Frontal cortex (tissue), 4 donors: Measurements from ENCODE around the gene PTK7. TPM values are rescaled to one million over a fixed set of nuclear protein-coding genes. Genes with fewer than 3 reads are reported as not detected.
"Not testable (repeated sequence)": the region's sequence is repeated elsewhere in the genome, so short reads cannot be mapped to it uniquely, and the experiment has no call there.

ENCODE experiments used
- DNase-seq, 2 donors: peaks; one replicate each; pipeline ENCODE4 v3.0.0; 2012; ENCODE audit warnings: low spot score in 2 of 2
- FAIRE-seq: peaks from 2 replicates; lab custom pipeline; 2012; peaks lifted over from hg19 to GRCh38; lab: Jason Lieb, UNC
- total RNA-seq: library from RNA; depleted of rRNA; stranded (reverse); fragments of >200 nt; gene quantifications from one replicate; pipeline ENCODE4 v1.2.3, GENCODE V29; 2014
- donor health status: control.
- donor health status: control.
- donor health status: control.

Gene PTK7
- total RNA-seq, result 16.7 TPM

DNA sequence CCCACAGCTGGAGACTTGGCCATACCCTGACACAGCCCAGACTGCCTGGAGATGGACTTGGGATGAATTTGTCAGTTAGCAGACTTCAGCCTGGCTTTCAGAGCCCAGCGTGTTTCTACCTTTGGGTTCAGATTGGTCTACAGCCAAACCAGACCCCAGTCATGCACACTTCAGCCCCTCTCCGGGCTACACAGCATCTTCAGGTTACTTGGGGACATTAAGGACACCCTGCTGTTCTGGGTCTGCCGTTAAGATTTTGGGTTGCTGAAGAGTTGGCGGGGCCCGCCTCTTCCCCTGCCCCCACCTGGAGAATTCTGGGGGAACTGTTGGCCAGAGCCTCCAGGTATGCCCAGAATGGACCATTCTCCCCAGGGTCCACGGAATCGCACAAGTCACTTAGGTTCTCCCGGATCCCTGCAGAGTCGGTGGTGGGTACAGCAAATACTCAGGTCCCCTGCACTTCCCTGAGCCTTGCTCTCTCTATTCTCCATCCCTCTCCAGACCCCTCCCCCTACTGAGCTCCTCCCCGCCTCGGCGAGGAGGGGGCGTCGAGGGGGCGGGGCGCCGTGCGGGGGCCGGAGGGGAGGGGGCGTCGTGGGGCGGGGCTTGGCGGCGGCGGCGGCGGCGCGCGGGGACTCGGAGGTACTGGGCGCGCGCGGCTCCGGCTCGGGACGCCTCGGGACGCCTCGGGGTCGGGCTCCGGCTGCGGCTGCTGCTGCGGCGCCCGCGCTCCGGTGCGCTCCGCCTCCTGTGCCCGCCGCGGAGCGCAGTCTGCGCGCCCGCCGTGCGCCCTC is at the start of gene PTK7:
PTK7 (plus strand) TSS at position 645 of the 794 bp plus-strand sequence. CDS start 175 bp downstream, outside the sequence.
- DNase-seq (peak; percentile 48 to 60), FAIRE-seq (no peak)

DNA sequence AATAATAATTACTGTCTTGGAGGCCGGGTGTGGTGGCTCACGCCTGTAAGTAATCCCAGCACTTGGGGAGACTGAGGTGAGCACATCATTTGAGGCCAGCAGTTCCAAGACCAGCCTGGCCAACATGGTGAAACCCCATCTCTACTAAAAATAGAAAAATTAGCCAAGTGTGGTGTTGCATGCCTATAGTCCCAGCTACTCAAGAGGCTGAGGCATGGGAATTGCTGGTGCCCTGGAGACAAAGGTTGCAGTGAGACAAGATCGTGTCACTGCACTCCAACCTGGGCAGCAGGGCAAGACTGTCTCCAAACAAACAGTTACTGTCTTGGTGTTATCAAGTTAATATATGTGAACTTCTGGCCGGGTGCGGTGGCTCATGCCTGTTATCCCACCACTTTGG is 49.7 kb upstream of the PTK7 start:
- no peak for FAIRE-seq

DNA sequence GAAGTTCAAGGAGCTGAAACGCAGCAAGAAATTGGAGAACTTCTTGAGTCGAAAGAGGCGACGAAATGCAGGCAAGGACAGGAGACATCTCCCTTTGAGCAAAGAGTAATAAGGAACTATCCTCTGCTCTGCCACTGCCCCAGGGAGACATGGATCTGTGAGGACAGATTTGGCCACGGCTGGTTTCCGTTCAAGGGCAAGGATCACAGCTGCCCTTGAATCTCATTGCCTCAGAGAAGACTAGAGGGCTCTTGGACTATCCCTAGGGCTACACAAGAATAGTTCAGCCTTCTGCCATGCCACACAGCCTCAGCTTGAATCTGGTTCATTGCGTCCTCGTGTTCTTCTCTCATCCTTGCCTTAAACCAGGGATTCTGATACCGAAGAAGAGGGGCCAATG is 47.0 kb upstream of the PTK7 start:
- FAIRE-seq (no peak), DNase-seq (no peak)

More for the DNA sequence above, 49.7 kb upstream of the PTK7 start:
- no peak for DNase-seq

DNA sequence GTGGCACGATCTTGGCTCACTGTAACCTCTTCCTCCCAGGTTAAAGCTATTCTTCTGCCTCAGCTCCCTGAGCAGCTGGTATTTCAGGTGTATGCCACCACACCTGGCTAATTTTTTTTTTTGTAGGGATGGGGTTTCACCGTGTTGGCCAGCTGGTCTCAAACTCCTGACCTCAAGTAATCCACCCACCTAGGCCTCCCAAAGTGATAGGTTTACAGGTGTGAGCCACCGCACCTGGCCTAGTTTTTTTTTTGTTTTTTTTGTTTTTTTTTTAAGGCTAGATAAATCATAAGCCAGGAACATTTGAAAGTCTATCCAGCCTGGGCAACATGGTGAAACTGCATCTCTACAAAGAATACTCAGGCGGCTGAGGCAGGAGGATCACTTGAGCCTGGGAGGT is 43.8 kb upstream of the PTK7 start:
- DNase-seq (no peak), FAIRE-seq (no peak)

DNA sequence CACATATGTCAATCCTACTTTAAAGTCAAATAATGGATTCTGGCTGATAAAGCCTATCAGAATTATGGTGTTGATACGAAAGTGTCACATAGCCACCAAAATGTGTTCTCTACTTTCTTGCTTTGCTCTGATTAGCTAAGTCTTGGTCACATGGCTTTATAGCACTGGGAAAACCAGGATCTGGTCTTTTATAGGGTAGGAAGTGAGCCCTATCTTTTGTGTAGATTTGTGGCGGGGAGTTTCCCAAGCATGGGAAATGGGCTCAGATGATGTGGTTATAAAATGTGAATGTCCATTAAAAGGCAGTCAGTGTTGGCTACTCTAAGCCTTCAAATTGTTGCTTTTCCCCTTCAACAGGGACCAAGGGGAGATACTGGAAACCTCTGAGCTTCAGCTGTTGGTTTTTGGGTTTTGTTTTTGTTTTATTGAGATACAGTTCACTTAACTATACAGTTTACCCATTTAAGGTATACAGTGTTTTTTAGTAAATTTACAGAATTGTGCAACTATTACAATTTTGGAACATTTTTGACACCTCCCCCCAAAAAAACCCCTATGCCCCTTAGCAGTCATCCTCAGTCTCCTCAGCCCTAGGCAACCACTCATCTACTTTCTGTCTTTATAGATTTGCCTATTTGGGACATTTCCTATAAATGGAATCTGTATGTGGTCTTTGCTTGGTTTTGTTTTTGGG is 42.5 kb upstream of the PTK7 start:
- FAIRE-seq, result no peak
- no peak for DNase-seq

DNA sequence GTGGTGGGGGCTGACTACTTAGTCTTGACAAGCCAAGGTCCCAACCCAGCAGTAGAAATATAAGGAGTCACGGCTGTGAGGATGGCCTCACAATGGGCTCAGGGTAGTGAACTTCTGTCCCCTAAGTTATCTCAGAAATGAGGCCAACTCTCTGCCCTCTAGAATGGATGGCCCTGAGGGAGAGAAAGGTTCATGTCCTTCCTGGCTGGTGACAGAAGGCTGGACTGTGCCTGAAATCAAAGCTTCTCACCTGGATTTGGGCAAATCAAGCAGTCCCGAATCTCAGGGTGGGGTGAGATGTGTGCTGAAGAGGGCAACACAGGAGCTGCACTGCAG is 42.0 kb upstream of the PTK7 start:
- DNase-seq, result no peak

DNA sequence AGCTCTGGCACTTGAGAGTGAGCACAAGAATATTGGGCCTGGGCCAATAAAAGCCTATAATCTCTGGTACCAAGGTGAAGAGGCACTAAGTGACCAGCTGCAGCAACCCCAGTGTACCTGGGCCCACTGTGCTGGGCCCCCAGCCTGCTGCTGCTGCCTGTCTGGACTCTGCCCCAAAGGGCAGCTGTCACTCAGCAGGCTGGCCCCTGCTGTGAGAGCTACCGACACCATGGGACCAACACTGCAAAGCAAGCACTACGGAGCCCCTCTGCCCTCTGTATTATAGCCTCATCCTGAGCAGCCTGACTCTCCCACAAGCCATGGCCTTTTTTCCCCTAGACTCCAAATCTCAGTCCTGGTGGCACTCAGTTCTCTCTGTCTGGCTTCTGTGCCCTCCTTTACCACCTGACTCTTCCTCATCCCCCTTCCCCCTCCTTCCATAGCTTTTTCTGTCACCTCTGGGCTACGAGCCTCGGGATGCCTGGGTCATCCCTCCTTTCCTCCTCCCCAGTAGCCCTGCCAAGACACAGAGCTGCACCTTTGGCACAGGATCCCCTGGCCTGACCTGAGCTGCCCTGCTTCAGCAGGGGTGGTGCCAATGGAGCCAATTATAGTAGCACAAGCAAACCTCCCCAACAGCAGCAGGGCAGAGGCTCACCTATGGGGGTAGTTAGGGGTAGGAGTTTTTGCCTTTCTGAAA is 40.5 kb upstream of the PTK7 start:
- DNase-seq (no peak), FAIRE-seq (no peak)

More for the DNA sequence above, 42.0 kb upstream of the PTK7 start:
- no peak for FAIRE-seq

DNA sequence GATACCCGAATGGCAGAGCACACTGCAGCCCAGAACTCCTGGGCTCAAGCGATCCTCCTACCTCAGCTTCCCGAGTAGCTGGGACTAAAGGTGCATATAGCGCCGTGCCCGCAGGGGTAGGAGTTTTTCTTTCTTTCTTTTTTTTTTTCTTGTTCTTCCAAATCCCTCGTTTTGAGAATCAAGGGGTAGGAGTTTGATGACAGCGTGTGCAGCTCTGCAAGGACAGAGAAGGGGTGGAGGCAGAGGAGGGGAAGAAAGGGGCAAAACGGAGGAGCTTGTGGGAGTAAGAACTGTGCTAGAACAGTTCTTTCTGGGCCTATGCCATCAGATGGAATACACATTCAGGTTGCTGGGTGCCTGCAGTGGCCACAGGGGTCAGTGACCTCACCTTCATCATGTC is 39.4 kb upstream of the PTK7 start:
- DNase-seq, result no peak
- no peak for FAIRE-seq

DNA sequence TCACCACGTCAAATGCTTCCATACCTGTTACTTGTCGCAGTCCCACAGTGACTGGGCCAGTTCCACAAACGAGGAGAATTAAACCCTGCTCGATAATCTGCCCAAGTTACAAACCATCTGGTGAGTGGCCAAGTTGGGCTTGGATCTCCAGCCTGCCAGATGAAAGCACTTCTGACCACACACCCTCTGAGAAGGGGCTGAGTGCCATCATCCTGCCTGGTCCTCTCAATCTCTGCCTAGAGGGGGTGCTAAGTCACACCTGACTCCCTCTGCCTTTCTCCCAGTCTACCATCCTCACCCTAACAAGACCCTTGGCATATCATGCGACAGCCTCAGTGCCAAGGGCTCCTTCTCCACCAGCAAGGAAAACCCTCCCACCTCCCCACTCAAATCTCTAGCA is 38.9 kb upstream of the PTK7 start:
- DNase-seq (no peak), FAIRE-seq (no peak)

DNA sequence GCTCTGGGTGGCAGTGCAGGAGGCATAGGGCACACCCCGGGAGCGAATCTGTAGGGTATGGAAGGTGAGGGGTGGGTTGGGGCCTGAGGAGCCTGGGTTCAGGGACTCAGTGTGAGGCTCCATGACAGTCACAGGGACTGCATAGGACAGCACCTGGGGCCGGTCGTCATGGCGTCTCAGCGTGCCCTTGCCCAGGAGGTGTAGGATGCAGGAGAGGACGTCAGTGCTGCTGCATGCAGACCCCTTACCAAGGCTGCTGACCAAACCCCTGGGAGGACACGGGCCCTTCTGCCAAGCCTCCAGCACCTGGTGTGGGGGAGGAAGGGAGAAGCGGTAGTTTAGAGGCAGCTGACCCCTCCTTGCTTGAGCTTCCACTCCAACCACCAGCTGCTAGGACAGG is 38.4 kb upstream of the PTK7 start:
- DNase-seq (no peak), FAIRE-seq (no peak)

DNA sequence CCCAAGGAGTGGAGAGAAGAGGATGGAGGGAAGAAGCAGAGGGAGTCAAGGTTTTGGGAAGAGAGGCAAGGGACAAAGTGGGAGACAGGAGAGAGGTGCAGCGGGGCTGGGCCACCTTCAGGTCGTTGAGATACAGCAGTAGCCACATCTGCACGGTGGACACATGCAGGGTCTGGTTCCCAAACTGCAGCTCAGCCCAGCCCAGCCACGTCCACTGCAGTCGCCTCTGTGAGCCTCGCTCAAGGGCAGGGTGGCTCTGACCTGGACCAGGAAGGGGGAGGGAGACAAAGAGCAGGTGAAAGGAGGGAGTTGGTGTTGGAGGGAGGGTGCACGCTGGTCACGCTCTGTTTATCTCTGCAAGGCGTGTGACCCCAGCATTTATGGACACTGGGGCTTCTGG is 37.4 kb upstream of the PTK7 start:
- DNase-seq (no peak), FAIRE-seq (no peak)

DNA sequence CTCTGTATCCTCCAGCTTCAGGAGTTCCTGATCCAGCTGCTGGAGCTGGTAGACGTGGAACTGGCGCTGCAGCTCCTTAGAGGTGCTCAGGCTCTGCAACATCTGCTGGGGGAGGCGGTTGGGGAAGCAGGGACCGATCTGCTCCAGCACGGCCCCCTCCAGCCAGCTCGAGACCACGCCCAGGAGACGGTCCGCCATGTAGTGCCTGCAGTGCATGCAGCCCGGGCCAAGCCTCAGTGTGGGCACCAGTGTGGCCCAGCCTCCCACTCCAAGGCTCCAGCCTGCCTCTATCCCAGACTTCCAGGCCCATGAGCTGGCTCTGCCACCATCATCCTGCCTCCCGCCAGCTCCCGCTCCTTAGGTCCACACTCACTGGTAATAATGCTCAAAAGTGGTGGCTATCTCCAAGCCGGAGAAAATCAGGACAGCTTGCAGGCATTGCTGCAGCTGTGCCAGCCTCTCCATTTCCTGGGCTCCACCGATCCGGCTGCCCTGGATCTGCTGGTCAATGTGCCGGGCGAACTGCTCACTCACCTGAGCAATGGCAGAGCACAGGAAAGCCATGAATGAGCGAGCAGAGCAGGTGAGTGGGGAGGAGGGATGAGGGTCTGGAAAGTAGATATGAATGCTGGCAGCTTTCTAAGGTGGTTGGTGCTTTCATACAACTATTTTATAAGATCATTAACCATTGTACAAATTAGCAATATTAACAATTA is 35.4 kb upstream of the PTK7 start:
- DNase-seq (no peak), FAIRE-seq (no peak)

DNA sequence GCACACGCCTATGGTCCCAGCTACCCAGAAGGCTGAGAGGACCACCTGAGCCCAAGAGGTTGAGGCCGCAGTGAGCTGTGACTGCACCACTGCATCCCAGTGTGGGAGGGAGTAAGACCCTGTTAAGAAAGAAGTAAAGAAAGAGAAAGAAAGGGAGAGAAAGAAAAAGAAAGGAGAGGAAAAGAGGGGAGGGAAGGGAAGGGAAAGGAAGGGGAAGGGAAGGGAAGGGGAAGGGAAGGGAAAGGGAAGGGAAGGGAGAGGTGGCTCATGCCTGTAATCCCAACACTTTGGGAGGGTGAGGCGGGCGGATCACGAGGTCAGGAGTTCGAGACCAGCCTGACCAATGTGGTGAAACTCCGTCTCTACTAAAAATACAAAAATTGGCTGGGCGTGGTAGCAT is 34.6 kb upstream of the PTK7 start:
- DNase-seq, FAIRE-seq: not testable (repeated sequence)

DNA sequence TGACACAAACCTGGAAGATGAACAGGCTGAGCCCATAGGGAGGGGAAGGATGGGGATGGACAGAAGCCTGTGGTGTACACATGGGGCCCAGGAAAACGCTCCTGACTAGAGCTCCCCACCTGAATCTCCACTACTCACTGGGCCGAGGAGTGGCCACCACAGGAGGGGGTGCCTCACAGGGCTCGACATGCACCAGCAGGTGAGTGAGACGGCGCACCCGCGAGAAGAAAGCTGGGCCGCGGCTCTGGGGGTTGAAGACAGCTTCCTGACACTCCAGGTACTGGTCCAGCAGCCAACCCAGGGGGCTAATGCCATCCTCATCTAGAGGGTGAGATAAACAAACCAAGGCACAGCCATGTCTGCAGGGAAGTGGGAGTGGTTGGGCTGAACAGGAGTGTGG is 32.8 kb upstream of the PTK7 start:
- FAIRE-seq (no peak), DNase-seq (no peak)

DNA sequence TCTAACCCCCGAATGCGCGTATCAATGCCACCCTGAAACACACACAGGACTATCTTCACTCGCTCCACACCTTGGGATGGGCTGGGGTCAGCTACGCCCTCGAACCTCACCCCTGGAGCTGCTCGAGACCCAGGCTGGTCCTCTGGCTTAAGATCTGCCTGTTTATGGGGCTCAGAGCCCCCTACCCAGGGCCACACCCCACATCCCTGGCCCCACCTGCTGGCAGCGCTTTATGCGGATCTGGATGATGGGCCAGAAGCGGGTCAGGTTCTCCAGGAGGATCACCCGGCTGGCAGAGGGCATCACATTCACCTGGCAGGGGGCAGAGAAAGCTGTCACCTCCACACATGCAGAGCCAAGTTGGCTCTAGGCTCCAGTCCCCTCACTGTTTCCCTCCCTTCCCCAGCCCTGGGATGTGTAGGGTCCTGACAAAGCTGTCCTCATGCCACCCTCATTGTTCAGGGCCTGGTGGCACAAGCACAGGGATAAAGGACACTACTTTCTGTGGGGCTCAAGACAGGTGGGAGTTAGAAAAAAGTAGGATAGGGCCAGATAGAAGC is 30.7 kb upstream of the PTK7 start:
- no peak for FAIRE-seq
- DNase-seq, result no peak

DNA sequence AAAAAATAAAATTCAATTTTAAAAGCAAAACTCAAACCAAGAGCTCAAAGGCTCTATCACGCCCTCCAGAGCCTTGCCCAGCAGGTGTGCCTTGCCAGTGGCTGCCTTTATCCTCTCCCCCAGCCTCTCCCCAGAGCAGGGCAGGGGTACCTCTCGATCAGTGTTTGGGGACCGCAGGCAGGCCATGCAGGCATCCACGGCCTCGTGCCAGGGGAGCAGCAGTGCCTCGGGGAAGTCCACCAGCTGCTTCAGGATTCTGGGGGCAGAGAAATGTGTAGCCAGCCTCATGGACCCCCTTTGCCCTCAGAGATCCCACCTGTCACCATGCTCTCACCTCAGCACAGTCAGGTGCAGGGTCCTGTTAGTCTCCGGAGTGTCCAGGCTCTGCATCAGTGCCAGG is 28.1 kb upstream of the PTK7 start:
- FAIRE-seq, result no peak
- no peak for DNase-seq

DNA sequence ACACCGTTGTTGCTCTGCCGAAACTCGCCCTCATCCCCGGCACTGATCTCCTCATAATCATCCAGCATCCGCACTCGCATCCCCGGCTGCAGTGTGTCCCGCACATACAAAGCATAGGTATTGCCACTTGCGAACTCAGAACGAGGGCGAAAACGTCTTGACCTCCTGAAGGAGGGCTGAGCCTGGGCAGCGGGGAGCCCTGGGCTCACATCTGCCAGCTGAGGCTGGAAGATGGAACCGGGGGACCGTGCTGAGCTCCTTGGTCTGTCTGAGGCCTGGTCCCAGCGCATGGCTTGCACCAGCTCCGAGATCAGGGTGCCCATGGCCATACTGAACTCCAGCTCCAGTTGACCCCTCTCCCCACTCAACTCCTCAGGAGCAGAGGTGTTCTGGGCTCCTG is 25.1 kb upstream of the PTK7 start:
- DNase-seq (no peak), FAIRE-seq (no peak)

DNA sequence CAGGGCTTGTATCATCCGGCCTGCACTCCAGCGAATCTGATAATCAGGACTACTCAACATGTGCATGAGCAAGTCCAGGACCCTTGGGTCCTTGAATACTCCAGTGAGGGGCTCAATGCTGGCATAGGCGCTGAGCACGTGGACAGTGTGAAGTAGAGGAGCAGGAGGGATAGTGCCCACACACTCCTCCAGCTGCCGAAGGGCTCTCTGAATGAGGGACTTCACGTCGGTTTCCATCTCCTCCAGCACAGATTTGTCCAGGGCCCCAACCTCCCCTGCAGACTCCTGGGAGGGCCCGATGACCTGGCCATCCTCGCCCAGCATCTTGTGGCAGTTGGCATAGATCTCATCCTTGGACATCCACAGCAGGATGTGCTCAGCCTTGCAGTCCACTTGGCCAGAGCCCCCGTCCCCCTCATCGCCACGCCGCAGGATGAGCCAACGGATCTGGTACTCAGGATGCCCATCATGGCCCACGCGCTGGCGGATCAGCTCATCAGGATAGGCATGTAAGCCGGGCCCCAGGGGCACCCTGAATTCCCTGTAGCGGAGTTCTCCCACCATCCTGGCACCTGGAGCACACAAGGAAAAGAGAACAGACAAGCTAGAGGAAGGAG is 23.8 kb upstream of the PTK7 start:
- FAIRE-seq, result no peak
- DNase-seq, result no peak

DNA sequence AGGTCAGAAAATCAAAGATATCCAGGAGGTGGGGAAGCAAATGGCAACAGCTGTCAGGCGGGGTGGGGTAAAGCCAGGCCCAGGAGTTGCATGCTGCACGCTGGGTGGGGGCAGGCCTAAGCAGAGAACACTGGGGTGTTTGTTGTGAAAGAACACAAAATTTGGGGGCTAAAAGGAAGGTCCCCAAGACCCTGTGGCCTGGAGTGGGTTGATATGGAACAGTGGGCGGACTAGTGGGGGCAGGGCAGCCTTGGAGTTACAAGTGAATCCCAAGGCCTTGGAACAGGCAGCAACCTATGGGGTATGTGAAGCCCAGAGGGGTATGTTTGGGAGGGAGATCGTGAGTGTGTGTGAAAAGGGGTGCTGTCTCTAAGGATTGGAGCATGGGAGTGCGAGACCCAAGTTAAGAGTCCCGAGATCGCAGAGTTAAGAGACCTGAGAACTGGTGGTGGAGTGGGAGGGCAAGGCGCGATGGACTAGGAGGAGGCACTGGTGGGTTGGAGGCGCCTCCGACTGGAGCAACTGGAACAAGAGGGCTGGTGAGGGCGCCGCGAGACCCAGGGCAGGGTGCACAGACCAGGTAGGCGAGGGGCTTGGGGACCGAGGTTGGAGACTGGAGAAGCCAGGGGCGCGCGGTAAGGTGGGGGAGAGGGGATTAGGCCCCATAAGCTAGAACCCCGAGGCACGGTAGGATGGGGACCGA is 23.1 kb upstream of the PTK7 start:
- DNase-seq, result no peak
- FAIRE-seq, result no peak
